ENCODE results near the gene ELP2. TPM values are rescaled to one million over a fixed set of nuclear protein-coding genes. Genes with fewer than 3 reads are reported as not detected.

ELP2 gene
- total RNA-seq, 1 donor from 2014 or later: 72.9 TPM

DNA sequence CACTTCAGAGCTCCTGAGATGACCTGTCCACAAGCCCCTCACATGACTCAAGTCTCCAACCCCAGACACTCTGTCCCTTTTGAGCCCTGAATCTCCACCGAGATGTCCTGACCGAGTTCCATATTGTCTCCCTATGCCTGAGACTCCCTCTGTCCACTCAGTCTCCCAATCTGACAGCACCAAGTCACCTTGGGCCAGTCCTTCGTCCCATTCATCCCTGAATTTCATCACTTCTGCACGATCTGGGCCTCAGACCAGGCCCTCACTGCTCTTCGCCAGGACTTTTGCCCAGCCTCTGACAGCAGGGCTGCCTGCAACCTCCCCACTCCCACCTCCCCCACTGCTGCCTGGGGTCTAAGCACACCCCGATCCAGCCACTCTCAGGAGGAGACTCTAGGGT lies 53.3 kb downstream of the ELP2 start:
- Histone ChIP-seq H3K36me3 (ENCODE audit: control insufficient read depth, insufficient read depth, low read length) (no peaks in the 10 kb centered on the region), H3K4me3 (ENCODE audit: low read depth, low read length) (no peak overlapping the region), H3K27me3 (ENCODE audit: control insufficient read depth, insufficient read depth, low read length) (no peaks in the 10 kb centered on the region)
- no peak for FAIRE-seq
- TF ChIP-seq CTCF (IDR thresholded peaks at IDR 0.05; ENCODE audit: insufficient read depth, low read length, severe bottlenecking): no peak
- no peak for DNase-seq (ENCODE audit: low read depth)

DNA sequence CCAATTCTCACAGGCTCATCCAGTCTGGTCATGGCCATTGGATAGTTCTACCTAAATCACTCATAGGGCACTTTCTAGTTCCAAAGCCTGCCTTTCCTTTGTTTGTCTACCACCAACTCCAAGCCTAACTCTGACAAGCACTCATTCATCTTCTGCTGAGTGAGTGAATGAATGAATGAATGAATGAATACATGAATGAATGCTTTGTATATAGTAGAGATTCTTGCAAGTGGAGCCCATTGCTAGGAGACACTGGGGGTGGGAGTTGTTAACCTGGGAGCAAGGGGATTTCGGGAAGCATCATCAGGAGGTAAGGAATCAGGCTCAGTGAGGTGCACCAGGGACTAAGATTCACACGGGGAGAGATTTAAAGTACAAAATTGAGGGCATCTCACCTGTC lies 54.3 kb downstream of the ELP2 start:
- TF ChIP-seq CTCF (IDR thresholded peaks at IDR 0.05; ENCODE audit: insufficient read depth, low read length, severe bottlenecking): no peak
- Histone ChIP-seq H3K4me3 (ENCODE audit: low read depth, low read length) (no peak overlapping the region), H3K36me3 (ENCODE audit: control insufficient read depth, insufficient read depth, low read length) (no peaks in the 10 kb centered on the region), H3K27me3 (ENCODE audit: control insufficient read depth, insufficient read depth, low read length) (no peaks in the 10 kb centered on the region)
- DNase-seq (ENCODE audit: low read depth) (no peak), FAIRE-seq (no peak)

DNA sequence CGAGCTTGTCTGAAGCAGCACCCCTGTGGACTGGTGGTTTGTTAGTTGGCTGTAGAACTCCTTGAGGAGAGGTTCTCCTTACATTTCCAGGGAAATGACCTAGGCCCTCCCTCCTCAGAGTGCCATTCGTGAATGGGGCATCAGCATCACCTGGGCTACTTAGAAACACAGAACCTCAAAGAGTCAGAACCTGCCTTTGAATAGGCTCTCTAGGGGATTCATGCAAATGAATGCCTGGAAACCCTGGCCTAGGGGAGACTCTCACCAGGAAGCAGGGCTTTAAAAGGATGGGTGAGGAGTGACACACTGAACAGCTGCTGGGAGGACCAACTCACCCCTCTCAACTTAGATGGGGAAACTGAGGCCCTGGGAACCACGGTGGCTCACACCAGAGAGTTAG lies 55.5 kb downstream of the ELP2 start:
- no peak for FAIRE-seq
- H3K27me3 ChIP-seq (ENCODE audit: control insufficient read depth, insufficient read depth, low read length): no peaks in the 10 kb centered on the region
- H3K36me3 ChIP-seq (ENCODE audit: control insufficient read depth, insufficient read depth, low read length): peaks cover 4% of the 10 kb centered on the region
- no peak for TF ChIP-seq CTCF (IDR thresholded peaks at IDR 0.05; ENCODE audit: insufficient read depth, low read length, severe bottlenecking)
- H3K4me3 ChIP-seq (ENCODE audit: low read depth, low read length): no peak overlapping the region
- DNase-seq (ENCODE audit: low read depth): no peak

DNA sequence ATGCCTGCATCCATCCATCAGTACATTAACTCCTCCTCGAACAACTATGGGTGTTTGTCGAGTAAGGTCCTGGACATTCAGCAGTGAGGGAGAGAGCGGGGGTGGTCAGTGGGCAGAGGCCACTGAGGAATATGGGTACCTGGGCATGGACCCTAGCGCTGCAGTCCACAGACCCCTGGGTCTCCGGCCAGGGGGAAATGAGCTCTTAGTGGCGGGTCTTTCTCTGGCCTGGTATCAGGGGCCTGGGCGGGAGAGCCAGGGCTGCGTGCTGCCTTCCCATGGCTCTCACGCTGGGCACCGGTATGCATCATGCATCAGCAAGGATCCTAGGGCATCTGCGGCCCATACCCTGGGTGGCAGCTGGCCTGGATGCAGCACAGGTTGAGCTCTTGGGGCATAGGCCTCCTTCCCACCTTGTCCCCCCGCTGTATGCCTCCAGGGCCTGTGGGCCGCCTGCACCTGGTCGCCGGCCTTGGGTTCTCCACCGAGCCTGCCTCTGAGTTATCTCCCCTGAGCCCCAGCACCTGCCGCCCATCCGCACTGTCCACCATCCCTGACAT lies 56.3 kb downstream of the ELP2 start:
- Histone ChIP-seq H3K4me3 (ENCODE audit: low read depth, low read length) (no peak overlapping the region), H3K36me3 (ENCODE audit: control insufficient read depth, insufficient read depth, low read length) (peaks cover 4% of the 10 kb centered on the region), H3K27me3 (ENCODE audit: control insufficient read depth, insufficient read depth, low read length) (no peaks in the 10 kb centered on the region)
- DNase-seq (ENCODE audit: low read depth) (no peak), FAIRE-seq (no peak)
- TF ChIP-seq CTCF (IDR thresholded peaks at IDR 0.05; ENCODE audit: insufficient read depth, low read length, severe bottlenecking): no peak

GRCh38 chr18:36186461-36187192 lies 56.9 kb downstream of the ELP2 start:
- no peak for FAIRE-seq
- DNase-seq (ENCODE audit: low read depth): no peak
- H3K36me3 ChIP-seq (ENCODE audit: control insufficient read depth, insufficient read depth, low read length): peaks cover 6% of the 10 kb centered on the region
- H3K4me3 ChIP-seq (ENCODE audit: low read depth, low read length): peak overlapping the region; percentile 53
- no peak for TF ChIP-seq CTCF (IDR thresholded peaks at IDR 0.05; ENCODE audit: insufficient read depth, low read length, severe bottlenecking)
- H3K27me3 ChIP-seq (ENCODE audit: control insufficient read depth, insufficient read depth, low read length): no peaks in the 10 kb centered on the region

Measured in bronchial epithelial cell (primary cell).